BLaER1 treated with 17β-estradiol and CSF1 and Interleukin-3, amounts not matched to agents 10 nM and 100 nM (cell line): ENCODE results near the gene FBXW12.
A peak's percentile ranks its signal among the peaks of the same experiment; 100 is the strongest.

Experiments used
- H3K27ac ChIP-seq, 11 experiments: shearing (Covaris generic); formaldehyde crosslinking; 2 replicates each; pipeline ENCODE4 v1.8.1; 2022
- H3K27me3 ChIP-seq, 11 experiments: shearing (Covaris generic); formaldehyde crosslinking; 2 replicates each; pipeline ENCODE4 v1.8.1; 2022
- H3K36me3 ChIP-seq, 11 experiments: shearing (Covaris generic); formaldehyde crosslinking; 2 replicates each; pipeline ENCODE4 v1.8.1; 2022
- H3K4me1 ChIP-seq, 10 experiments: shearing (Covaris generic); formaldehyde crosslinking; 2 replicates each; pipeline ENCODE4 v1.8.1; 2022
- H3K4me2 ChIP-seq, 11 experiments: shearing (Covaris generic); formaldehyde crosslinking; 2 replicates each; pipeline ENCODE4 v1.8.1; 2022
- H3K4me3 ChIP-seq, 10 experiments: shearing (Covaris generic); formaldehyde crosslinking; 2 replicates each; pipeline ENCODE4 v1.8.1; 2022
- H3K9ac ChIP-seq, 11 experiments: shearing (Covaris generic); formaldehyde crosslinking; 2 replicates each; pipeline ENCODE4 v1.8.1; 2022
- H3K9me3 ChIP-seq, 11 experiments: shearing (Covaris generic); formaldehyde crosslinking; replicated peaks in 1 of 11; 2 replicates each; pipeline ENCODE4 v1.8.1; 2022
- H4K20me1 ChIP-seq, 11 experiments: shearing (Covaris generic); formaldehyde crosslinking; 2 replicates each; pipeline ENCODE4 v1.8.1; 2022
- Cebpa-rat ChIP-seq, 11 experiments: shearing (Covaris generic); IDR thresholded peaks; 2 replicates each; pipeline ENCODE4 v1.8.1; 2022

FBXW12 gene

DNA sequence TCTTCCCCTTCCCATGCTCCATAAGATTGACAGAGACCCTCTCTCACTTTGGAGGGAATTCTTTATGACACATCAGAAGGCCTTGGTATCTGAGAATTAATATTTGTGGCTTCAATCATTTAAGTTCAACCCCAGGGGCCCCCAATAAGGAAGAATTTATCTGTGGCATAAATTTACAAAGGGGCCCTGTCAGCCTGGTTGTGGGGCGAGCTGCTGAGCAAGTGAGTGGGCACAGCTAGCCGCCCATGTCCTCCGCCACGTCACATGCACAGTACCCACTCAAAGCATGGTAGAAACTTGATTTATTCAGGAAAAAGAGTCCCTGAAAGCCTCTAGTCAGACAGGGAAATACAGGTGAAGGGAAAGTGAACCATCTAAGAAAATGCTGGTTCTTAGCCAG lies 44.5 kb downstream of the FBXW12 start:
- Histone ChIP-seq H3K27me3 (no peaks in the 10 kb centered on the region), H3K4me2 (no peak overlapping the region), H3K9ac (no peak overlapping the region), H3K4me3 (no peak overlapping the region), H3K4me1 (peaks cover 0 to 5% (median 0%) of the 10 kb centered on the region in 10 experiments; a peak in 2 of 20 replicates), H3K27ac (no peak overlapping the region), H4K20me1 (peaks cover 0 to 84% (median 37%) of the 10 kb centered on the region in 11 experiments; a peak in 18 of 22 replicates), H3K36me3 (peaks cover 71 to 100% (median 98%) of the 10 kb centered on the region in 11 experiments), H3K9me3 (no peaks in the 10 kb centered on the region)
- no peak for TF ChIP-seq Cebpa-rat (IDR thresholded peaks at IDR 0.05)

GRCh38 chr3:48417529-48418108 lies 45.6 kb downstream of the FBXW12 start:
- no peak overlapping the region for H3K4me3 ChIP-seq
- no peaks in the 10 kb centered on the region for H3K9me3 ChIP-seq
- H3K27me3 ChIP-seq, result no peaks in the 10 kb centered on the region
- peaks cover 61 to 100% (median 95%) of the 10 kb centered on the region in 11 experiments for H3K36me3 ChIP-seq
- H3K4me2 ChIP-seq, result no peak overlapping the region
- TF ChIP-seq Cebpa-rat (IDR thresholded peaks at IDR 0.05), result no peak
- H3K4me1 ChIP-seq, result peaks cover 3 to 13% (median 8%) of the 10 kb centered on the region in 10 experiments
- no peak overlapping the region for H3K27ac ChIP-seq
- H4K20me1 ChIP-seq, result peaks cover 0 to 87% (median 48%) of the 10 kb centered on the region in 11 experiments; a peak in 18 of 22 replicates
- no peak overlapping the region; a peak in 1 of 22 replicates for H3K9ac ChIP-seq

DNA sequence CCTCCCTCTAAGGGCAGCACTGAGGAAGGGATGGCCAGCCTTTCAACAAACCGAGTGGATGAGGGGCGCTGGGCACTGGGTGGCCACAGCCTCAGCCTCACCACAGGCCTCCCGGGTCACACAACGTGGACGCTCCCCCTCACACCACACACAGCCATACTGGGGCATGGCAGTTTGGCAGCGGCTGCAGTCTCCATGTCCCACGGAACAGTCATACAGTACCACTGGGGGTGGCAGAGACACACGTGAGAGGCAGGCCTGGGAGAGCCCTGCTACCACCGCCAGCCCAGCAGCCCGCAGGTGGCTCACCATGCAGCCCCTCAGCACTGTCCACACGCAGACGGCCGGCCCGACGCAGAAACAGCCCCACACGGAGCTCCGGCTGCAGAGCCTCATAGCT lies 46.1 kb downstream of the FBXW12 start:
- Histone ChIP-seq H3K9ac (no peak overlapping the region), H3K4me1 (peaks cover 8 to 18% (median 13%) of the 10 kb centered on the region in 10 experiments), H3K27ac (no peak overlapping the region), H3K4me2 (no peak overlapping the region), H4K20me1 (peaks cover 0 to 87% (median 53%) of the 10 kb centered on the region in 11 experiments; a peak in 18 of 22 replicates), H3K36me3 (peaks cover 55 to 99% (median 94%) of the 10 kb centered on the region in 11 experiments), H3K4me3 (no peak overlapping the region), H3K27me3 (no peaks in the 10 kb centered on the region), H3K9me3 (no peaks in the 10 kb centered on the region)
- TF ChIP-seq Cebpa-rat (IDR thresholded peaks at IDR 0.05), result no peak

- Histone ChIP-seq H3K9ac (peak overlapping the region in 1 of 11 experiments; percentile 7; a peak in 2 of 22 replicates), H4K20me1 (peaks cover 0 to 87% (median 58%) of the 10 kb centered on the region in 11 experiments; a peak in 18 of 22 replicates), H3K27ac (no peak overlapping the region), H3K36me3 (peaks cover 50 to 99% (median 89%) of the 10 kb centered on the region in 11 experiments), H3K4me3 (no peak overlapping the region), H3K9me3 (no peaks in the 10 kb centered on the region), H3K27me3 (no peaks in the 10 kb centered on the region), H3K4me1 (peaks cover 14 to 23% (median 18%) of the 10 kb centered on the region in 10 experiments), H3K4me2 (no peak overlapping the region)
- TF ChIP-seq Cebpa-rat (IDR thresholded peaks at IDR 0.05), result no peak
Observed at GRCh38 chr3:48418651-48419050, 46.6 kb downstream of the FBXW12 start.

- Histone ChIP-seq H3K36me3 (peaks cover 46 to 99% (median 89%) of the 10 kb centered on the region in 11 experiments), H3K4me3 (no peak overlapping the region), H3K9ac (peak overlapping the region in 2 of 11 experiments; percentile 7 to 9; a peak in 3 of 22 replicates), H3K27ac (no peak overlapping the region), H3K4me2 (no peak overlapping the region), H3K27me3 (no peaks in the 10 kb centered on the region), H4K20me1 (peaks cover 0 to 89% (median 63%) of the 10 kb centered on the region in 11 experiments; a peak in 18 of 22 replicates), H3K4me1 (peaks cover 17 to 28% (median 23%) of the 10 kb centered on the region in 10 experiments), H3K9me3 (no peaks in the 10 kb centered on the region)
- TF ChIP-seq Cebpa-rat (IDR thresholded peaks at IDR 0.05), result no peak
Observed at GRCh38 chr3:48419149-48419548, 47.1 kb downstream of the FBXW12 start.

DNA sequence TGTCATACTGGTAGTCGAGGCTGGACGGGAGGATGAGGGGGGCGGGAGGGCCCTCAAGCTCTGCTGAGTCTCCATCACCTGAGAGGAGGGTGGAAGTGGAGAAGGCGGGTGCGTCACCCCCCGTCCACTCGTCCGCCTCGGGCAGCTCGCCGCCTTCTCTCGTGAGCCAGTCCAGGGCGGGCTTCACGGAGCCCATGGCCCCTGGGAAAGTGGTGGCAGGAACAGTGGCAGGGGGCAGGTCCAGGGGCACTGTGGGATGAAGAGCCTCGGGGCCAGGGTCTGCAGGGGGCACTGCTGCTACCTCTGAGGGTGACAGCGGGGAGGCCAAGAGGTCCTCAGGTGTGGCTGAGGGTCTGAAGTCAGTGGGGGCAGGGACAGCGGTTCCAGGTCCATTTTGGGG lies 47.6 kb downstream of the FBXW12 start:
- no peak overlapping the region for H3K27ac ChIP-seq
- peaks cover 0 to 89% (median 68%) of the 10 kb centered on the region in 11 experiments; a peak in 18 of 22 replicates for H4K20me1 ChIP-seq
- peaks cover 17 to 33% (median 28%) of the 10 kb centered on the region in 10 experiments for H3K4me1 ChIP-seq
- H3K4me2 ChIP-seq, result no peak overlapping the region
- H3K9ac ChIP-seq, result peak overlapping the region in 2 of 11 experiments; percentile 7 to 9; a peak in 2 of 22 replicates
- H3K4me3 ChIP-seq, result no peak overlapping the region
- no peaks in the 10 kb centered on the region for H3K27me3 ChIP-seq
- peaks cover 42 to 99% (median 89%) of the 10 kb centered on the region in 11 experiments for H3K36me3 ChIP-seq
- no peak for TF ChIP-seq Cebpa-rat (IDR thresholded peaks at IDR 0.05)
- H3K9me3 ChIP-seq, result no peaks in the 10 kb centered on the region

GRCh38 chr3:48420561-48420960 lies 48.5 kb downstream of the FBXW12 start:
- no peak for TF ChIP-seq Cebpa-rat (IDR thresholded peaks at IDR 0.05)
- no peak overlapping the region for H3K27ac ChIP-seq
- H3K9me3 ChIP-seq, result no peaks in the 10 kb centered on the region
- H3K4me1 ChIP-seq, result peaks cover 24 to 43% (median 37%) of the 10 kb centered on the region in 10 experiments
- H3K4me2 ChIP-seq, result no peak overlapping the region
- H3K4me3 ChIP-seq, result no peak overlapping the region
- no peaks in the 10 kb centered on the region for H3K27me3 ChIP-seq
- peak overlapping the region in 4 of 11 experiments; percentile 18 to 36 (median 28); a peak in 2 of 22 replicates for H3K9ac ChIP-seq
- H3K36me3 ChIP-seq, result peaks cover 32 to 97% (median 82%) of the 10 kb centered on the region in 11 experiments
- H4K20me1 ChIP-seq, result peaks cover 0 to 96% (median 78%) of the 10 kb centered on the region in 11 experiments; a peak in 18 of 22 replicates

DNA sequence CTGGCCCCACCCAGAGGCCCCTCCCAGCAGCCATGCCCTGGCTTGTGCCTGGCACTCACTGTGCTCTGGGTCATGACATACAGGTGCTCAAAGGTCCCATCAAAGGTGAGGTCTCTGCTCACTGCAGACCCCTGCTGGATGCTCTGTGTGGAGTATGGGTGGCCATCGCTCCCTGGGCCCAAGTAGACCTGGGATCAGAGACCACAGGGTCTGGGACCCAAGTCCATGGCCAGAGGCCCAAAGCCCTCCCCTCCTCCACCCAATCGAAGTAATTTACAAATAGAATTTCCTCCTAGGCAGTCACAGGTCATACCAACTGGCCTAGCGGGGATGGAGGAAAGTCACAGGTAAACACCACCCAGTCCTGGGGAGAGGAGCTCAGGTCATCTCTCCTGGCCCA lies 50.3 kb downstream of the FBXW12 start:
- Histone ChIP-seq H4K20me1 (peaks cover 0 to 99% (median 88%) of the 10 kb centered on the region in 11 experiments; a peak in 18 of 22 replicates), H3K9me3 (no peaks in the 10 kb centered on the region), H3K27me3 (no peaks in the 10 kb centered on the region), H3K27ac (peak overlapping the region in 5 of 11 experiments; percentile 10 to 47 (median 22); a peak in 7 of 22 replicates), H3K4me3 (no peak overlapping the region), H3K4me2 (peak overlapping the region in 10 of 11 experiments; percentile 50 to 100 (median 92); a peak in 19 of 22 replicates), H3K9ac (peak overlapping the region in 7 of 11 experiments; percentile 12 to 56 (median 38); a peak in 9 of 22 replicates), H3K4me1 (peaks cover 41 to 60% (median 54%) of the 10 kb centered on the region in 10 experiments), H3K36me3 (peaks cover 20 to 80% (median 65%) of the 10 kb centered on the region in 11 experiments)
- no peak for TF ChIP-seq Cebpa-rat (IDR thresholded peaks at IDR 0.05)

GRCh38 chr3:48422681-48423080 lies 50.7 kb downstream of the FBXW12 start:
- Histone ChIP-seq H3K27me3 (no peaks in the 10 kb centered on the region), H3K4me3 (no peak overlapping the region), H3K27ac (peak overlapping the region in 7 of 11 experiments; percentile 10 to 47 (median 19); a peak in 10 of 22 replicates), H3K4me2 (peak overlapping the region; percentile 42 to 100 (median 90)), H3K4me1 (peaks cover 45 to 64% (median 59%) of the 10 kb centered on the region in 10 experiments), H4K20me1 (peaks cover 0 to 99% (median 85%) of the 10 kb centered on the region in 11 experiments; a peak in 18 of 22 replicates), H3K9me3 (no peaks in the 10 kb centered on the region), H3K36me3 (peaks cover 16 to 76% (median 61%) of the 10 kb centered on the region in 11 experiments; a peak in 21 of 22 replicates), H3K9ac (peak overlapping the region in 9 of 11 experiments; percentile 12 to 98 (median 42); a peak in 14 of 22 replicates)
- TF ChIP-seq Cebpa-rat (IDR thresholded peaks at IDR 0.05), result no peak
